Prostate gland (tissue), 2 donors: ENCODE measurements around the gene TNFRSF4.

Source experiments
- CTCF ChIP-seq, 4 experiments: fragments of 200-600 bp in 2 of 4; fragments of 450-650 bp in 2 of 4; sonication (generic) in 2 of 4; IDR thresholded peaks; 1 replicate in 3 of 4; 2 replicates in 1 of 4; pipeline ENCODE4 v1.5.1; 2016 to 2019; ENCODE audit warnings: antibody characterized with exemption in 4 of 4, mild to moderate bottlenecking in 2 of 4, moderate library complexity in 2 of 4
- POLR2A ChIP-seq: fragments of 450-650 bp; IDR thresholded peaks from one replicate; pipeline ENCODE4 v1.6.1; 2016; ENCODE audit warnings: antibody characterized with exemption, mild to moderate bottlenecking
- POLR2AphosphoS5 ChIP-seq: sonication (generic); formaldehyde crosslinking; IDR thresholded peaks from one replicate; pipeline ENCODE4 v1.6.1; 2017; ENCODE audit warnings: antibody characterized with exemption

- no peak for TF ChIP-seq POLR2AphosphoS5
- no peak for TF ChIP-seq CTCF (IDR thresholded peaks at IDR 0.05)
- TF ChIP-seq POLR2A, result no peak
These were observed 3.0 kb downstream of the TNFRSF4 start for GRCh38 chr1:1210726-1211540.
